B cell (primary cell): ENCODE results near the gene MELK. TPM values are rescaled to one million over a fixed set of nuclear protein-coding genes. Genes with fewer than 3 reads are reported as not detected.

Experiments
- ATAC-seq: fragments of 200-7000 bp; cut with Tn5 transposase; one replicate; pipeline ENCODE4 v1.10.0; 2021; ENCODE audit warnings: low read depth, mild to moderate bottlenecking, moderate number of reproducible peaks, moderate library complexity
- CTCF ChIA-PET: fragments of 350-600 bp; sonication (Branson Sonifier 250); formaldehyde crosslinking; loops from one replicate; lab custom pipeline; 2021; ENCODE audit warnings: antibody characterized with exemption, inconsistent platforms; lab: Charles Lee
- POLR2A ChIA-PET: fragments of 350-600 bp; sonication (Branson Sonifier 250); formaldehyde crosslinking; loops from one replicate; lab custom pipeline; 2021; ENCODE audit warnings: antibody characterized with exemption; lab: Charles Lee
- DNase-seq: peaks from one replicate; pipeline ENCODE4 v3.0.0; 2013
- H2AFZ ChIP-seq: 2 replicates; pipeline ENCODE4 v1.6.1; 2012; ENCODE audit warnings: mild to moderate bottlenecking, low read depth, low read length; ENCODE audit not compliant: insufficient read depth, poor library complexity, severe bottlenecking
- H3K27ac ChIP-seq, 2 donors: 1 replicate in 1 of 2; 2 replicates in 1 of 2; pipeline ENCODE4 v1.5.1; 2012 to 2013; ENCODE audit warnings: low read length in 2 of 2, mild to moderate bottlenecking in 2 of 2, moderate library complexity in 1 of 2
- H3K27me3 ChIP-seq, 4 experiments: fragments of 200-600 bp in 1 of 4; sonication (generic) in 1 of 4; replicated peaks in 1 of 4; 1 replicate in 2 of 4; 2 replicates in 2 of 4; pipeline versions ENCODE4 v1.6.1 to v1.7.0; 2013 to 2016; ENCODE audit warnings: low read length in 3 of 4, mild to moderate bottlenecking in 2 of 4, mixed read lengths in 1 of 4, moderate library complexity in 1 of 4; ENCODE audit not compliant: insufficient read depth in 4 of 4, control insufficient read depth in 3 of 4; ENCODE audit errors: control extremely low read depth in 1 of 4
- H3K36me3 ChIP-seq, 2 experiments: replicated peaks in 1 of 2; 1 replicate in 1 of 2; 2 replicates in 1 of 2; pipeline versions ENCODE4 v1.6.1 to v1.7.1; 2013; ENCODE audit warnings: low read length in 1 of 2; ENCODE audit not compliant: insufficient read depth in 2 of 2, control insufficient read depth in 1 of 2; ENCODE audit errors: control extremely low read depth in 1 of 2, extremely low read depth in 1 of 2
- H3K4me1 ChIP-seq, 2 donors: fragments of 200-600 bp in 1 of 2; sonication (generic) in 1 of 2; 1 replicate in 1 of 2; 2 replicates in 1 of 2; pipeline versions ENCODE4 v1.5.1 to v1.6.1; 2013 to 2017; ENCODE audit warnings: low read length in 2 of 2; ENCODE audit not compliant: control insufficient read depth in 2 of 2, insufficient read depth in 2 of 2
- H3K4me2 ChIP-seq: replicated peaks from 2 replicates; pipeline ENCODE3; 2012; ENCODE audit warnings: mild to moderate bottlenecking, low read depth, low read length; ENCODE audit not compliant: poor library complexity, severe bottlenecking
- H3K4me3 ChIP-seq, 5 experiments: fragments of 200-600 bp in 1 of 5; sonication (generic) in 1 of 5; 1 replicate in 3 of 5; 2 replicates in 2 of 5; pipeline versions ENCODE4 v1.5.1 to v1.7.0; 2011 to 2016; ENCODE audit warnings: low read length in 4 of 5, mild to moderate bottlenecking in 4 of 5, low read depth in 2 of 5, control low read depth in 1 of 5, moderate library complexity in 1 of 5; ENCODE audit not compliant: insufficient read depth in 1 of 5; ENCODE audit errors: control extremely low read depth in 1 of 5, extremely low read depth in 1 of 5
- H3K79me2 ChIP-seq: fragments of 200-600 bp; sonication (generic); one replicate; pipeline ENCODE4 v1.6.0; 2016; ENCODE audit warnings: low read length; ENCODE audit not compliant: control insufficient read depth, insufficient read depth
- H3K9ac ChIP-seq: fragments of 200-600 bp; sonication (generic); 2 replicates; pipeline ENCODE4 v1.6.1; 2017; ENCODE audit warnings: mild to moderate bottlenecking, low read length, moderate library complexity
- H3K9me3 ChIP-seq, 3 donors: one replicate each; pipeline versions ENCODE4 v1.6.1 to v1.7.1; 2013; ENCODE audit warnings: low read length in 2 of 3; ENCODE audit not compliant: control insufficient read depth in 2 of 3, insufficient read depth in 1 of 3; ENCODE audit errors: control extremely low read depth in 1 of 3
- H4K20me1 ChIP-seq: 2 replicates; pipeline ENCODE4 v1.6.0; 2012; ENCODE audit warnings: mild to moderate bottlenecking, low read length; ENCODE audit not compliant: insufficient read depth, control insufficient read depth, poor library complexity, severe bottlenecking
- H3K27ac Mint-ChIP-seq: one replicate; pipeline ENCODE4 v1.8.0; 2021; ENCODE audit warnings: mixed read lengths
- H3K27me3 Mint-ChIP-seq: one replicate; pipeline ENCODE4 v1.8.0; 2021; ENCODE audit warnings: mixed read lengths
- H3K4me1 Mint-ChIP-seq: one replicate; pipeline ENCODE4 v1.8.0; 2021; ENCODE audit warnings: mixed read lengths
- H3K4me3 Mint-ChIP-seq: one replicate; pipeline ENCODE4 v1.8.0; 2021; ENCODE audit warnings: mixed read lengths
- H3K9me3 Mint-ChIP-seq: one replicate; pipeline ENCODE4 v1.8.0; 2022; ENCODE audit warnings: mixed read lengths; ENCODE audit not compliant: insufficient read depth
- CTCF ChIP-seq: fragments of 200-600 bp; IDR thresholded peaks from one replicate; pipeline ENCODE4 v1.8.0; 2022; ENCODE audit warnings: antibody characterized with exemption, mild to moderate bottlenecking
- EZH2 ChIP-seq: IDR thresholded peaks from 2 replicates; pipeline ENCODE4 v1.6.1; 2012; ENCODE audit warnings: borderline replicate concordance, low read depth, mild to moderate bottlenecking, moderate library complexity, low read length; ENCODE audit not compliant: insufficient read depth, poor library complexity, severe bottlenecking
- WGBS: methylation state at CpG from one replicate; pipeline ENCODE4 v1.1.5; 2013; ENCODE audit warnings: missing lambda C conversion rate; ENCODE audit not compliant: insufficient coverage; 5-methylcytosine and 5-hydroxymethylcytosine counted together
- intact Hi-C: fragments of 100-400 bp; cut with micrococcal nuclease; formaldehyde crosslinking; loops from one replicate; pipeline ENCODE4 v1.10.0; 2022
- polyA plus RNA-seq: library from polyadenylated mRNA; depleted of rRNA; stranded (reverse); fragments of >200 nt; gene quantifications from 2 replicates; pipeline ENCODE4 v1.2.3, GENCODE V29; 2012
- total RNA-seq, 2 donors: library from RNA; stranded (reverse); fragments of 120-200 nt in 1 of 2; gene quantifications; 1 replicate in 1 of 2; 2 replicates in 1 of 2; pipeline versions ENCODE4 v1.2.3 to v1.2.4, GENCODE V29; 2013 to 2022

The MELK gene
- total and polyA plus RNA-seq, 2 donors (not counting 1 experiment from before 2014, with no cell fraction given), result 0.17 to 0.18 TPM

GRCh38 chr9:36698984-36699383 lies 126.3 kb downstream of the MELK start:
- peaks cover 0 to 2% (median 0%) of the 10 kb centered on the region in 4 experiments for H3K27me3 ChIP-seq
- ATAC-seq (no peak), DNase-seq (no peak)
- peaks cover 24% of the 10 kb centered on the region for H3K9me3 Mint-ChIP-seq
- H3K36me3 ChIP-seq, result no peaks in the 10 kb centered on the region
- no peak overlapping the region for H3K9ac ChIP-seq
- intact Hi-C loops, result no loop called here
- H3K4me1 ChIP-seq, result no peaks in the 10 kb centered on the region
- no peaks in the 10 kb centered on the region for H3K79me2 ChIP-seq
- WGBS, result 67% methylated on average over 3 of the region's 3 CpGs
- no peaks in the 10 kb centered on the region for H3K4me1 Mint-ChIP-seq
- H2AFZ ChIP-seq, result no peak overlapping the region
- H3K4me3 ChIP-seq, result no peak overlapping the region
- no peak overlapping the region for H3K4me3 Mint-ChIP-seq
- H3K9me3 ChIP-seq, result peaks cover 0 to 17% (median 15%) of the 10 kb centered on the region in 3 donors
- TF ChIP-seq EZH2 (no peak), CTCF (no peak)
- no peak overlapping the region for H3K27ac Mint-ChIP-seq
- no peak overlapping the region for H3K27ac ChIP-seq
- H4K20me1 ChIP-seq, result no peaks in the 10 kb centered on the region
- POLR2A ChIA-PET, result no interaction called here
- CTCF ChIA-PET, result no interaction called here
- no peak overlapping the region for H3K4me2 ChIP-seq
- H3K27me3 Mint-ChIP-seq, result peaks cover 13% of the 10 kb centered on the region

- peaks cover 0 to 8% (median 2%) of the 10 kb centered on the region in 4 experiments for H3K27me3 ChIP-seq
- no peaks in the 10 kb centered on the region for H3K4me1 ChIP-seq
- POLR2A ChIA-PET, result no interaction called here
- H3K36me3 ChIP-seq, result no peaks in the 10 kb centered on the region
- no peak overlapping the region for H3K4me2 ChIP-seq
- ATAC-seq, result no peak
- peaks cover 19% of the 10 kb centered on the region for H3K27me3 Mint-ChIP-seq
- CTCF ChIA-PET, result no interaction called here
- H3K9ac ChIP-seq, result no peak overlapping the region
- H3K4me3 Mint-ChIP-seq, result no peak overlapping the region
- no peak for DNase-seq
- no peak overlapping the region for H3K27ac Mint-ChIP-seq
- no peaks in the 10 kb centered on the region for H3K79me2 ChIP-seq
- TF ChIP-seq EZH2 (no peak), CTCF (no peak)
- peaks cover 0 to 2% (median under 1%) of the 10 kb centered on the region in 3 donors for H3K9me3 ChIP-seq
- H3K4me1 Mint-ChIP-seq, result no peaks in the 10 kb centered on the region
- H3K27ac ChIP-seq, result no peak overlapping the region
- no peaks in the 10 kb centered on the region for H4K20me1 ChIP-seq
- intact Hi-C loops, result no loop called here
- no peak overlapping the region for H3K4me3 ChIP-seq
- no peak overlapping the region for H2AFZ ChIP-seq
- peaks cover 9% of the 10 kb centered on the region for H3K9me3 Mint-ChIP-seq
These were observed 131.5 kb downstream of the MELK start for GRCh38 chr9:36704148-36704547.
